IPS DF 6.9 (cell line): ENCODE data around the gene MAP4K4.

Source experiments
- DNase-seq: peaks from one replicate; pipeline ENCODE4 v3.0.0-alpha.2; 2013; ENCODE audit warnings: low read depth, low spot score
- H3K27ac ChIP-seq: one replicate; pipeline ENCODE4 v1.5.1; 2013; ENCODE audit warnings: low read length, control low read depth
- H3K27me3 ChIP-seq: 2 replicates; pipeline ENCODE4 v1.6.1; 2013; ENCODE audit warnings: mild to moderate bottlenecking, low read length; ENCODE audit not compliant: control insufficient read depth, insufficient read depth
- H3K36me3 ChIP-seq: 2 replicates; pipeline ENCODE4 v1.6.1; 2013; ENCODE audit warnings: low read length; ENCODE audit not compliant: control insufficient read depth, insufficient read depth
- H3K4me1 ChIP-seq: 2 replicates; pipeline ENCODE4 v1.6.1; 2013; ENCODE audit warnings: low read length; ENCODE audit not compliant: control insufficient read depth, insufficient read depth
- H3K4me3 ChIP-seq: 2 replicates; pipeline ENCODE4 v1.5.1; 2013; ENCODE audit warnings: mild to moderate bottlenecking, low read length
- H3K9me3 ChIP-seq: 2 replicates; pipeline ENCODE4 v1.6.1; 2013; ENCODE audit warnings: low read length, inconsistent platforms; ENCODE audit not compliant: control insufficient read depth, insufficient read depth
- WGBS: extraction: QIAGEN DNeasy Blood & Tissue Kit; methylation state at CpG from one replicate; pipeline ENCODE4 v1.1.7; 2013; ENCODE audit warnings: mixed read lengths, missing lambda C conversion rate; ENCODE audit not compliant: insufficient read length, insufficient coverage; 5-methylcytosine and 5-hydroxymethylcytosine counted together

MAP4K4 gene

DNA sequence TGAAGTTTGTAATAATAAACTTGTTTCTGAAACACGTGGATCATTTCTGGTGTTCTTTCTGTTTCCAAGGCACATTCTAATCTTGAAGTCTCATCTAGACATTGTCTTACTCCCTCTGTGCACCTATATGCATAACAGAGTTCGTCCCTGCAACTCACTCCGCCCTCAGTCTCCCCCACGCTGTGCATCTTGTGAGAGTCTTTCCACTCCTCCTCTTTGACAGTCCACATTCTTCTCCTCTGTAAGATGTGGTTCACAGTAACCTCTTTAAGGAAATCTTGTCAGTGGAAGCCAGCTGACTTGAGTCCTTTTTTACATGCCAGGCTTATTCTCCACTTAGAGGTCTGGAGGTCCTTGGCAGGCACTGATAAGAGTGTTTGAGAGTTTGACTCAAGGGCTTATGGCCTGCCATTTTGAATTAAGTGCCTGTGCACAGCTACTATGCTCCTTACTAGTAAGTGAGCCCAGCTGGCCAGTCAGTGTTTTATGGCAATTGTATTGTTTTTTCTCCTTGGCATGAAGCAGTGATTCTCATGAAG lies 185.3 kb downstream of the MAP4K4 start:
- Histone ChIP-seq H3K4me3 (no peak overlapping the region), H3K36me3 (peaks cover 8% of the 10 kb centered on the region; the same call in 1 of the 2 replicates), H3K27me3 (no peaks in the 10 kb centered on the region), H3K27ac (no peak overlapping the region), H3K9me3 (no peaks in the 10 kb centered on the region), H3K4me1 (no peaks in the 10 kb centered on the region)
- no CpG with 5 or more reads among the region's 4 CpGs for WGBS
- DNase-seq, result no peak

DNA sequence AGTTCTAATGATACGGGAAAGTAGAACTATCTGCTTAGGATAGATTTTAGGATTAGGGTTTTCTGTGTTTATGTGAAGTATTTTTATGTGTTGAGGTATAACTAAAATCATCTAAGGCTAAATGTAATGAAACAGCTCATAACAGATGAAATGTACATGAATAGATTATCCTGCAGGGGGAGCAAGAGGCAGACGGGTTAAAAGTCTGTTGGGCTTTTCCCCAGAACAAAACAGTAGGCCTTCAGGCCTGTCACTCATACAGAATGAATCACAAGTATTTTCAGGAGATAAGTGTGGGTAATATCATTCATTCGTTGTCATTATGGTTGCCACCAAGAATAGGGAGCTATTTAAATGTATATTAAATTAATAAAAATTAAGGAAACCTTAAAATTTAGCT lies 186.4 kb downstream of the MAP4K4 start:
- H3K36me3 ChIP-seq, result peaks cover 4% of the 10 kb centered on the region; the same call in 1 of the 2 replicates
- H3K4me3 ChIP-seq, result no peak overlapping the region
- WGBS, result no CpG with 5 or more reads among the region's 3 CpGs
- H3K27me3 ChIP-seq, result no peaks in the 10 kb centered on the region
- no peak overlapping the region for H3K27ac ChIP-seq
- H3K9me3 ChIP-seq, result no peaks in the 10 kb centered on the region
- DNase-seq, result no peak
- no peaks in the 10 kb centered on the region for H3K4me1 ChIP-seq

DNA sequence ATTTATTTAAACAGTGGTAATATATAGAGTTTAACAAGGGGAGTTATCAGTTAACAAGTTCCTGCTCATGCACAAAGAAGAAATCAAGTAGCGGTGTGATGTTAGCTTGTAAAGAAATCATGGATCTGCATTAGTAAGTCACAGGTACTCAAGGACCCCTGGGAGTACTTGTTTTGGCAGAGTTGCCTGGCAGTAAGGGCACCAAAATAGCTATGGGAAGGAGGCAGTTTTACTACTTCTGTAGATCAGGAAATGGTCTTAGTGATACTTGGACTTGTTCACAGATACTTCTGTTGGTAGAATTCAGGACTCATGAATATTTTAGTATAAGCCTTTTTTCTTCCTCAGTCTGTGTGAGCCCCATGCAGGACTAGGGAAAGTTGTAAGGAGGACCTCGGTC lies 186.9 kb downstream of the MAP4K4 start:
- Histone ChIP-seq H3K9me3 (no peaks in the 10 kb centered on the region), H3K27ac (no peak overlapping the region), H3K27me3 (no peaks in the 10 kb centered on the region), H3K4me1 (no peaks in the 10 kb centered on the region), H3K4me3 (no peak overlapping the region), H3K36me3 (peaks cover 6% of the 10 kb centered on the region; the same call in 1 of the 2 replicates)
- DNase-seq, result no peak
- no CpG with 5 or more reads among the region's 2 CpGs for WGBS

DNA sequence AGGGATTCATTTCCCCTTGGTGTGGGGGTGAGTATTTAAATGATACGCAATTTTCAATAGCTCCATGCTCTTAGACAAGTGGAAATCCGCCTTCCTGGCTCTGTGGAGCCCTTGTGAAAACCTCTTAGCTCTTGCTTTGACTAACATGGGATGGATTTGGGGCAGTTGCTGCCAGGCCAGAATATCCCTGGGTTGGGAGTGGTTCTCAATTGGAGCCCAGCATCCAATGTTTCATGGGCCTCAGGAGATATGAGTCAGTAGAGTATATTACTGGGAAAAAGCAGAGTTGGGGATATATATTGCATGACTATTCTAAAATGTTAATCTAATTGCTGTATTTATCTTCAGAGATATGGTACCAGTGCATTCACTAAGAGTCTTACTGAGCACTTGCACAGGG lies 189.8 kb downstream of the MAP4K4 start:
- WGBS, result no CpG with 5 or more reads among the region's 2 CpGs
- no peaks in the 10 kb centered on the region for H3K4me1 ChIP-seq
- H3K36me3 ChIP-seq, result peaks cover 7% of the 10 kb centered on the region; the same call in 1 of the 2 replicates
- H3K9me3 ChIP-seq, result no peaks in the 10 kb centered on the region
- no peak overlapping the region for H3K4me3 ChIP-seq
- DNase-seq, result no peak
- H3K27ac ChIP-seq, result no peak overlapping the region
- H3K27me3 ChIP-seq, result no peaks in the 10 kb centered on the region

DNA sequence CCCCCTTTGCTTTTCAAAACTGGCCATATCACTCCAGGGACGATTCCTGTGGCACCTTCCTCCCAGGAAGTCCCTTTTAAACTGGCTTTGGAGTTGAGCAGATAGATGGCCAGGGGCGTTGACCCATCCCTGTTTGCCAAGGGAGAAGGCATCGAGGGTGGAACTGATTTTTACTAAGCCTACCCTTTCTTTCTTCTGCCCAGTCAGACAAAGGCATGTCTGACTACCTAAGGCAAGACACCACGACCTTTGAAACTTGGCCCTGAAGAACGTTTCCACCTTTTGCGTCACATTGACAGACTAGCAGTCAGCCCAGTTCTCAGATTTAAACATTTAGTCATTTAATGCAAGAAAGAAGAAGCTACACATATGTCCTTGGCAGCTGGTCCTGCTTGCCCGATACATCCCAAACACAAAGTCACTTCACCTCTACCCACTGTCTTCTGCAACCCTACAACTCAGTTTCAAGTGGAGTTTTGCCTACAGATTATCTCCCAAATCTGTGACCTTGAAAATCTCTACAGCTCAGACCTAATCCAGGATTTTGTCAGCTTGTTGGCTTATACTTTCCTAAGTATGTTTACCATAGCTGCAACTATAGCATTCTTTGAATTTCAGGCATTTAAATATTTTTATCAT lies 192.1 kb downstream of the MAP4K4 start:
- Histone ChIP-seq H3K27ac (no peak overlapping the region), H3K27me3 (no peaks in the 10 kb centered on the region), H3K36me3 (peaks cover 2% of the 10 kb centered on the region; the same call in 1 of the 2 replicates), H3K9me3 (no peaks in the 10 kb centered on the region), H3K4me3 (no peak overlapping the region), H3K4me1 (peaks cover 1% of the 10 kb centered on the region; the same call in 1 of the 2 replicates)
- no peak for DNase-seq
- no CpG with 5 or more reads among the region's 7 CpGs for WGBS

DNA sequence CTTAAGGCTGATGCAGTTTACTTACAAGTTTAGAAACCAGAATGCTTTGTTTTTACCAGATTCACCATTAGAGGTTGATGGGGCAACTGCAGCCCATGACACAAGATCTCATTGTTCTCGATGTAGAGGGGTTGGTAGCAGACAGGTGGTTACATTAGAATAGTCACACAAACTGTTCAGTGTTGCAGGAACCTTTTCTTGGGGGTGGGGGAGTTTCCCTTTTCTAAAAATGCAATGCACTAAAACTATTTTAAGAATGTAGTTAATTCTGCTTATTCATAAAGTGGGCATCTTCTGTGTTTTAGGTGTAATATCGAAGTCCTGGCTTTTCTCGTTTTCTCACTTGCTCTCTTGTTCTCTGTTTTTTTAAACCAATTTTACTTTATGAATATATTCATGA lies 194.9 kb downstream of the MAP4K4 start:
- no CpG with 5 or more reads among the region's 3 CpGs for WGBS
- peaks cover 2% of the 10 kb centered on the region; the same call in 1 of the 2 replicates for H3K36me3 ChIP-seq

DNA sequence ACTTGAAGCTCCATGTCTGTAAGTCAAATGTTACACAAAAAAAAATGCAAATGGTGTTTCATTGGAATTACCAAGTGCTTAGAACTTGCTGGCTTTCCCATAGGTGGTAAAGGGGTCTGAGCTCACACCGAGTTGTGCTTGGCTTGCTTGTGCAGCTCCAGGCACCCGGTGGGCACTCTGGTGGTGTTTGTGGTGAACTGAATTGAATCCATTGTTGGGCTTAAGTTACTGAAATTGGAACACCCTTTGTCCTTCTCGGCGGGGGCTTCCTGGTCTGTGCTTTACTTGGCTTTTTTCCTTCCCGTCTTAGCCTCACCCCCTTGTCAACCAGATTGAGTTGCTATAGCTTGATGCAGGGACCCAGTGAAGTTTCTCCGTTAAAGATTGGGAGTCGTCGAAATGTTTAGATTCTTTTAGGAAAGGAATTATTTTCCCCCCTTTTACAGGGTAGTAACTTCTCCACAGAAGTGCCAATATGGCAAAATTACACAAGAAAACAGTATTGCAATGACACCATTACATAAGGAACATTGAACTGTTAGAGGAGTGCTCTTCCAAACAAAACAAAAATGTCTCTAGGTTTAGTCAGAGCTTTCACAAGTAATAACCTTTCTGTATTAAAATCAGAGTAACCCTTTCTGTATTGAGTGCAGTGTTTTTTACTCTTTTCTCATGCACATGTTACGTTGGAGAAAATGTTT lies 196.3 kb downstream of the MAP4K4 start:
- H3K4me1 ChIP-seq, result peaks cover 1% of the 10 kb centered on the region; the same call in 1 of the 2 replicates
- no CpG with 5 or more reads among the region's 9 CpGs for WGBS
- no peak overlapping the region for H3K4me3 ChIP-seq
- no peaks in the 10 kb centered on the region for H3K27me3 ChIP-seq
- peak overlapping the region; percentile 56 for H3K27ac ChIP-seq
- 0 out of 2 replicates have a peak, but pooled peaks cover 2% of the 10 kb centered on the region for H3K36me3 ChIP-seq
- H3K9me3 ChIP-seq, result no peaks in the 10 kb centered on the region
- peak; percentile 73 for DNase-seq

More for the DNA sequence above, 194.9 kb downstream of the MAP4K4 start:
- Histone ChIP-seq H3K9me3 (no peaks in the 10 kb centered on the region), H3K27ac (no peak overlapping the region), H3K4me1 (peaks cover 1% of the 10 kb centered on the region; the same call in 1 of the 2 replicates), H3K4me3 (no peak overlapping the region), H3K27me3 (no peaks in the 10 kb centered on the region)
- DNase-seq, result no peak

DNA sequence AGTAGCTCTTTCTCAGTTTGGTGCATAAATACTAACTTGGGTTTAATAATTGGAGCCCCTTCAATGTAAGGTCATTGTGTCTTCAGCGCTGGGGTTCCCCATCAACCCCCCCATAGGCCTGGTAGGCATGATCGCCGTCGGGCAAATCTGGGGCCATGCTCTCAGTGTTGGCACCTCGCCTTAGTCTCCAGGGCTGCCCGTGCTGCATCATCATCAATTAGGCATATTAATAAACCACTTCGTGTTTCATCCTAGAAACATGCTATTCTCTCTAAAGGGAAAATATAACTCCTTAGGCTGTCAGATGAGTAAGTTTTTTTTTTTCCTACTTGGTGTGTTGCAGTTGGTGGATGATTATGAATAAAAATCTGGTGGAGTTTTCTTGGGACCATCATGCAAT lies 197.5 kb downstream of the MAP4K4 start:
- no peaks in the 10 kb centered on the region for H3K9me3 ChIP-seq
- H3K27me3 ChIP-seq, result no peaks in the 10 kb centered on the region
- no peak overlapping the region for H3K4me3 ChIP-seq
- no peaks in the 10 kb centered on the region for H3K36me3 ChIP-seq
- WGBS, result no CpG with 5 or more reads among the region's 7 CpGs
- no peak overlapping the region for H3K27ac ChIP-seq
- DNase-seq, result no peak
- peaks cover 1% of the 10 kb centered on the region; the same call in 1 of the 2 replicates for H3K4me1 ChIP-seq

DNA sequence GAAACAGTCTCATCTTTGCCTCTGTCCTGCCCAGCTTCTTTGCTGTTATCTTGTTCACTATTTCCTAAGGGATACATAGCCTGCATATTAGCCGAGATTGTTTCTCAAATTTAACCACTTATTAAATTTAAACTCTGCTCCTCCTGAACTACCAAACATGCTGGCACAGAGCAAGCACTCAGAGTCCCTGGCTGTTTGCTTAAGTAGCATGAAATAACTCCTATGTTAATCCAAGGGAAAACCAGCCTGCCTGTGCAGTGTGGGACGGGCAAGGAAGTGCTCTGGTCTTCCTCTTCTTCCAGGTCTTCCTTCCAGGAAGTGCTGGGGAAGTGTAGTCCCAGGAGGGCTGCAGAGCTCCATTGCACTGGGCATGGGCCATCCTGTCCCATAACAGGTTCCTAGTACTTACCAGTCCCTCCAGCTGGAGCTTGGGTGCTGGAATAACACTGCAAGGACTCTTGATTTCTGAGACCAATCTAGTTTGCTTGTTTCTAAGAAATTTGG lies 198.4 kb downstream of the MAP4K4 start:
- H3K4me3 ChIP-seq, result no peak overlapping the region
- no peak overlapping the region for H3K27ac ChIP-seq
- no CpG with 5 or more reads among the region's 2 CpGs for WGBS

DNA sequence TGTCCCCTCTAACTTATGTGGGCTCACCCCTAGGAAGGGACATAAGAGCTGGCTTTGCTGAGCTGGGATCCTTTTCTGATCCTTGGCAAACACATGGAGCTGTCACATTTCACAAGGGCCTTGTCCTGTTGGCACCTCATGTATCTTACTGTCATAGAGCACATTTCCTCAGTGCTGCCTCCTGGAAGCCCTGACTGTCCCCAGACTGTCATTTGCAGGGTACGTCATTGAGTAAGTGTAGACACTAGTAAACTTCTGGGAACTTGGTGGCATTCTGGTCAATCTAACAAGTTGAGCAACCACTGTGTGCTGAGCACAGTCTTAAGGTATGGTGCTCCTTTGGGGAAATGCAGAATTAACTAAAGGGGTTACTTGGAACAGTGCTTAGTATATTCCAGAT lies 199.8 kb downstream of the MAP4K4 start:
- Histone ChIP-seq H3K4me1 (peaks cover 1% of the 10 kb centered on the region; the same call in 1 of the 2 replicates), H3K4me3 (no peak overlapping the region), H3K9me3 (no peaks in the 10 kb centered on the region), H3K27ac (no peak overlapping the region), H3K36me3 (no peaks in the 10 kb centered on the region), H3K27me3 (no peaks in the 10 kb centered on the region; the same call in 1 of the 2 replicates)
- WGBS, result no CpG with 5 or more reads among the region's 1 CpG
- DNase-seq, result no peak

More for the DNA sequence above, 198.4 kb downstream of the MAP4K4 start:
- H3K9me3 ChIP-seq, result no peaks in the 10 kb centered on the region
- H3K4me1 ChIP-seq, result peaks cover 1% of the 10 kb centered on the region; the same call in 1 of the 2 replicates
- H3K36me3 ChIP-seq, result no peaks in the 10 kb centered on the region
- no peaks in the 10 kb centered on the region for H3K27me3 ChIP-seq
- no peak for DNase-seq
